Lower leg skin (tissue), 4 donors: Measurements from ENCODE around the gene EIF4A2. TPM values are rescaled to one million over a fixed set of nuclear protein-coding genes. Genes with fewer than 3 reads are reported as not detected.

ENCODE experiments used
- DNase-seq, 2 donors: peaks; one replicate each; pipeline ENCODE4 v3.0.0-alpha.2; 2019; ENCODE audit warnings: low spot score in 2 of 2
- H3K4me3 ChIP-seq: fragments of 200-600 bp; sonication (generic); 2 replicates; pipeline ENCODE4 v1.5.1; 2017; ENCODE audit warnings: mild to moderate bottlenecking, low read depth; ENCODE audit not compliant: poor library complexity, severe bottlenecking
- POLR2A ChIP-seq, 2 donors: fragments of 450-650 bp; IDR thresholded peaks; one replicate each; pipeline ENCODE4 v1.6.1; 2016 to 2017; ENCODE audit warnings: antibody characterized with exemption in 2 of 2, mild to moderate bottlenecking in 1 of 2, moderate library complexity in 1 of 2
- WGBS, 2 donors: methylation state at CpG; one replicate each; pipeline ENCODE4 v1.1.5; 2018; 5-methylcytosine and 5-hydroxymethylcytosine counted together
- intact Hi-C: fragments of 100-400 bp; cut with DNase I; formaldehyde crosslinking; loops from one replicate; pipeline ENCODE4 v1.15.0; 2023; ENCODE audit warnings: low total_unique reads
- total RNA-seq, 4 donors: library from RNA; depleted of rRNA; stranded (reverse); fragments of >200 nt; gene quantifications; one replicate each; pipeline ENCODE4 v1.1.0, GENCODE V29; 2016
- TF ChIP-seq, protein P1 (sequence below), 3 donors: fragments of 450-650 bp; IDR thresholded peaks; one replicate each; pipeline ENCODE4 v1.5.1; 2016; ENCODE audit warnings: antibody characterized with exemption in 3 of 3, mild to moderate bottlenecking in 3 of 3, moderate library complexity in 2 of 3

The EIF4A2 gene
- total RNA-seq, 4 donors from 2014 or later: 224 to 547 (median 310) TPM

- TF ChIP-seq, protein P1, sequence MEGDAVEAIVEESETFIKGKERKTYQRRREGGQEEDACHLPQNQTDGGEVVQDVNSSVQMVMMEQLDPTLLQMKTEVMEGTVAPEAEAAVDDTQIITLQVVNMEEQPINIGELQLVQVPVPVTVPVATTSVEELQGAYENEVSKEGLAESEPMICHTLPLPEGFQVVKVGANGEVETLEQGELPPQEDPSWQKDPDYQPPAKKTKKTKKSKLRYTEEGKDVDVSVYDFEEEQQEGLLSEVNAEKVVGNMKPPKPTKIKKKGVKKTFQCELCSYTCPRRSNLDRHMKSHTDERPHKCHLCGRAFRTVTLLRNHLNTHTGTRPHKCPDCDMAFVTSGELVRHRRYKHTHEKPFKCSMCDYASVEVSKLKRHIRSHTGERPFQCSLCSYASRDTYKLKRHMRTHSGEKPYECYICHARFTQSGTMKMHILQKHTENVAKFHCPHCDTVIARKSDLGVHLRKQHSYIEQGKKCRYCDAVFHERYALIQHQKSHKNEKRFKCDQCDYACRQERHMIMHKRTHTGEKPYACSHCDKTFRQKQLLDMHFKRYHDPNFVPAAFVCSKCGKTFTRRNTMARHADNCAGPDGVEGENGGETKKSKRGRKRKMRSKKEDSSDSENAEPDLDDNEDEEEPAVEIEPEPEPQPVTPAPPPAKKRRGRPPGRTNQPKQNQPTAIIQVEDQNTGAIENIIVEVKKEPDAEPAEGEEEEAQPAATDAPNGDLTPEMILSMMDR (IDR thresholded peaks at IDR 0.05): no peak
- no peak for TF ChIP-seq POLR2A (IDR thresholded peaks at IDR 0.05)
- no peak overlapping the region for H3K4me3 ChIP-seq
- DNase-seq: no peak
- intact Hi-C loops: no loop called here
- WGBS, 2 donors: 88 to 89% methylated on average over 10 of the region's 10 CpGs
Observed at GRCh38 chr3:186760141-186760833, 23.1 kb upstream of the EIF4A2 start.

GRCh38 chr3:186760897-186761447, 22.4 kb upstream of the EIF4A2 start:
- 91 to 92% methylated on average over 8 of the region's 8 CpGs for WGBS, 2 donors
- no peak for DNase-seq
- no peak overlapping the region for H3K4me3 ChIP-seq
- TF ChIP-seq POLR2A (IDR thresholded peaks at IDR 0.05): no peak
- TF ChIP-seq, protein P1 (IDR thresholded peaks at IDR 0.05): no peak
- intact Hi-C loops: no loop called here

DNA sequence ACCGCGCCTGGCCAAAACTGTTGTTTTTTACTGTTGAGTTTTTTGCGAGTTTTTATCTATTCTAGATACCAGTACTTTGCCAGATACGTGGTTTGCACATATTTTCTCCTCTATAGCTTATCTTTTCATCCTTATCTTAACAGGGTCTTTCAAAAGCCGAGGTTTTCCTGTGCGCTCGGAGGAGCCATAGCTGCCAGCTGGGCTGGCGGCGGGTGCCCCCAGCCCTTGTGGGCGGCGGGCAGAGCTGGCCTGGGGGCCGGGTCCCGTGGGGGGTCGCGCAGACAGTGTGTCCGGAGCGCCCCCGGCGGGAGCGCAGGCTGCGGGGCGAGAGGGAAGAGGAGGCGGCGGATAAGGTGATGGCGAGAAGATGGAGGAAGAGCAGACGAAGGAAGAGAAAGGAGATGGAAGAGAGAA, 11.1 kb upstream of the EIF4A2 start:
- 16 to 19% methylated on average over 26 of the region's 26 CpGs for WGBS, 2 donors
- H3K4me3 ChIP-seq: peak overlapping the region; percentile 13
- intact Hi-C loops: no loop called here
- no peak for DNase-seq
- TF ChIP-seq, protein P1 (IDR thresholded peaks at IDR 0.05): no peak
- TF ChIP-seq POLR2A (IDR thresholded peaks at IDR 0.05): no peak

- DNase-seq: peak; percentile 73 to 92
- intact Hi-C loops: no loop called here
- H3K4me3 ChIP-seq: peak overlapping the region; percentile 13
- WGBS, 2 donors: 17 to 18% methylated on average over 20 to 23 of the region's 28 CpGs
- no peak for TF ChIP-seq POLR2A (IDR thresholded peaks at IDR 0.05)
- TF ChIP-seq, protein P1 (IDR thresholded peaks at IDR 0.05): no peak
Observed at GRCh38 chr3:186772701-186773417, 10.5 kb upstream of the EIF4A2 start.

DNA sequence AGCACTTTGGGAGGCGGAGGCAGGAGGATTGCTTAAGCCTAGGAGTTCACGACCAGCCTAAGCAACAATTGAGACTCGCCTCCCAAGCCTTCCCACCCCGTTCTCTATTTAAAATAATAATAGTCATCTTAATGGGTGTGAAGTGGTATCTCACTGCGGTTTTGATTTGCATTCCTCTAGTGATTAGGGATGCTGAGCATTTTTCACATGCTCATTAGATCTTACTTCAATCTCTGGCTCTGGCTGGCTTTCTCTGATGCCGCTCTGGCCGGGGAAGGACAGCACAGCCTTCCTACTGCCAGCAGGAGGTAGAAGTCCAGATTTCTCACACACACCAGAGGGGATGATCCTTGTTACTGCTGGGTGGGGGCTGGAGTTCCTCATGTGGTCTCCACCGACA, 7.4 kb upstream of the EIF4A2 start:
- WGBS, 2 donors: 66 to 73% methylated on average over 8 of the region's 8 CpGs
- TF ChIP-seq POLR2A (IDR thresholded peaks at IDR 0.05): no peak
- TF ChIP-seq, protein P1 (IDR thresholded peaks at IDR 0.05): no peak
- intact Hi-C loops: no loop called here
- H3K4me3 ChIP-seq: no peak overlapping the region
- DNase-seq: no peak
